GM12892 (cell line): Measurements from ENCODE around the gene TTLL6.
"Not testable (repeated sequence)": the region's sequence is repeated elsewhere in the genome, so short reads cannot be mapped to it uniquely, and the experiment has no call there.

Experiments
- DNase-seq: peaks from one replicate; pipeline ENCODE4 v3.0.0; 2011; ENCODE audit not compliant: insufficient read length
- FAIRE-seq: peaks from 2 replicates; lab custom pipeline; 2011; peaks lifted over from hg19 to GRCh38; lab: Jason Lieb, UNC
- POLR2A ChIP-seq: IDR thresholded peaks from 2 replicates; pipeline ENCODE4 v1.6.1; 2011; ENCODE audit warnings: low read depth, low read length, control low read depth
- POLR2AphosphoS5 ChIP-seq: IDR thresholded peaks from 2 replicates; pipeline ENCODE4 v1.6.1; 2011; ENCODE audit warnings: low read depth, low read length, control low read depth
- TAF1 ChIP-seq: IDR thresholded peaks from 2 replicates; pipeline ENCODE4 v1.6.1; 2011; ENCODE audit warnings: low read depth, mild to moderate bottlenecking, control low read depth, low read length, borderline replicate concordance

TTLL6 gene

DNA sequence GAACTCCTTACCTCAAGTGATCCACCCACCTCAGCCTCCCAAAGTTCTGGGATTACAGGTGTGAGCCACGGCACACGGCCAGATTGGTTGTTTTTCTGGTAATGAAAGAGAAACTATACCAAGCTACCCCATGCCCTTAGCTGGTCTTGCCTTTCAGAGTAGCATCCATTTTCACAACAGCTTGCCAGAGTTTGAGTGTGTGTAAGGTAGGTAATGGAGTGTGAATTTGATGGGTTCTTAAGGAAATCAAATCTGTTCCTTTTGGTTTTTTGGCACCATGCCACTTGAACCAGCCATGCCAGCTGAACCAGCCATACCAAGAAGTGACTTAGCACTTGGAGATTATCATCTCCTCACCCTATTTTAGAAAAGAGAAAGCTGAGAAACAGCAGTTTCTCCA lies 18.9 kb upstream of the TTLL6 start:
- no peak for FAIRE-seq
- DNase-seq = no peak
- no peak for TF ChIP-seq POLR2A

DNA sequence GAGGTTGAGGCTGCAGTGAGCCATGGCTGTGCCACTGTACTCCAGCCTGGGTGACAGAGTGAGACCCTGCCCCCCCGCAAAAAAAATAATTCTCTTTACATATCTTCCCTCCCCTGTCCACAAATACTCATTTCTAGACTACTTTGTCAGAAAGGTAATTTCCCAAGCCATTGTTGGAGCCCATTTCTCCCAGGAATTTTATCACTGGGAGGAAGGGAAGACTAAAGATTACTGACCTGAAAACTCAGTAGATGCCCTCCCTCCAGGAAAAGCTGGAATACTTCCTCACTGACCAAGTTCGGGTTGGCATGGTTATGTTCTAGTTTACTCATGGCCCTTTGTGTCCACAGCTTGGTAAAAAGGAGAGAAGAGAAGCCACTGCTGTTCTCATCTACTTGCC lies 17.9 kb upstream of the TTLL6 start:
- DNase-seq (no peak), FAIRE-seq (peak; percentile 5)
- TF ChIP-seq TAF1 = no peak
- TF ChIP-seq POLR2A = no peak
- no peak for TF ChIP-seq POLR2AphosphoS5

GRCh38 chr17:48831549-48831883 lies 14.5 kb upstream of the TTLL6 start:
- no peak for TF ChIP-seq TAF1
- TF ChIP-seq POLR2AphosphoS5 = no peak
- no peak for TF ChIP-seq POLR2A
- FAIRE-seq (no peak), DNase-seq (no peak)

- DNase-seq (peak; percentile 85), FAIRE-seq (peak; percentile 93)
- TF ChIP-seq POLR2AphosphoS5 (peak; percentile 62; the same call in 1 of the 2 replicates), POLR2A (peak; percentile 65; the same call in 1 of the 2 replicates), TAF1 (0 out of 2 replicates have a peak, but pooled peaks have one; percentile 35)
Measured at GRCh38 chr17:48830840-48831548, 14.0 kb upstream of the TTLL6 start, which contains the start of gene CALCOCO2. Gene CALCOCO2 (plus strand): TSS chr17:48831035. CDS start chr17:48841708, 10,673 bp downstream.

- FAIRE-seq (no peak), DNase-seq (no peak)
- no peak for TF ChIP-seq POLR2AphosphoS5
- TF ChIP-seq POLR2A = no peak
Measured at GRCh38 chr17:48825446-48826381, 8.7 kb upstream of the TTLL6 start.

GRCh38 chr17:48820936-48821335 lies 3.9 kb upstream of the TTLL6 start:
- not testable (repeated sequence) for FAIRE-seq, DNase-seq

DNA sequence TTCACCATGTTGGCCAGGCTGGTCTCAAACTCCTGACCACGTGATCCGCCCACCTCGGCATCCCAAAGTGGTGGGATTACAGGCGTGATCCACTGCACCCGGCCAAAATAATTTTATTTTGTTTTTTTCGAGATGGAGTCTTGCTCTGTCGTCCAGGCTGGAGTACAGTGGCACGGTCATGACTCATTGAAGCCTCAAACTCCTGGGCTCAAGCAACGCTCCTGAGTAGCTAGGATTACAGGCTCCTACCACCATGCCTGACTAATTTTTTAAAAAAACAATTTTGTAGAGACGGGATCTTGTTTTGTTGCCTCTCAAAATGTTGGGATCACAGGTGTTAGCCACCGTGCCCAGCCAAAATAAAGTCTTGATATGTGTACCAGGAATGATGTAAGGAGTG lies 2.4 kb upstream of the TTLL6 start:
- FAIRE-seq = no peak
- DNase-seq = no peak
- TF ChIP-seq POLR2AphosphoS5 = no peak
- TF ChIP-seq POLR2A = no peak
- no peak for TF ChIP-seq TAF1

DNA sequence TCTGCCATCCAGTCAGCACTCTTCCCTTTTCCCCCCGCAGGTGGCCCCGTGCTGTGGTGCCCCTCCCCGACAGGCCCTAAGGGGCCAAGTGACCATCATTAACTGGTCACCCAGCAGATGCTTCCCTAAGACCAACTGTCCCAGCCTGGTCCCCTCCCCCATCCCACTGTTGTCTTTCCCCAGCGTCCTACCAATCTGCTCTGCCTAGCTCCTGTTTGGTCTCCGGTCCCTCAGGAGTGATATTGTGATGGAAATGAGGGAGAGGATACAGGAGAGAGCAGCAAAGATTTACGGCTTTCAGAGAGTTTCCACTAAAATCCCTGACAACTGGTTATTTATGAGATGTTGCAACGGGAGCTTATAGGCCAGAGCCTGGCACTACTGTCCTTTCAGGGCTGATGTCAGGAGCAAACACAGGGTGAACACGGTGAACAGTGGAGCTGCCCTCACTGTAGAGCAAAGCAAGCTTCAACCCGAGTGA lies 1.4 kb upstream of the TTLL6 start:
- TF ChIP-seq TAF1 (no peak), POLR2AphosphoS5 (no peak), POLR2A (no peak)
- FAIRE-seq (no peak), DNase-seq (no peak)

DNA sequence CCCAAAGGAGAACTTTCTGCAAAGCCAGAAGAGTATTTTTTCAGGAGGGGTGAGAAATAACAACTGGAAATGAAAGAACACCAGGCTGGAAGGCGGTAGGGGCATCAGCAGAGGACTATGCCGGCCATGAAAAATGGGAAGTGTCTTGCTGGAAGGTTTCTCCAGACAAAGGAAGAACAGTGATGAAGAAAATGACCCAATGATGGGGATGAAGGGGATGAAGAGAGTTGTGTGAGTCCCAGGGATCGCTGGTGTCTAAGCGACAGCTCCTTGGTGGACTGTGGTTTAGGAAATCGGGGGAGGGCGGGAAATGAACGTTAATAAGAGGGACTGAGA lies 623 bp downstream of the TTLL6 start:
- DNase-seq = no peak
- no peak for FAIRE-seq
- TF ChIP-seq POLR2A (no peak), TAF1 (no peak), POLR2AphosphoS5 (no peak)

GRCh38 chr17:48815311-48815710 lies 1.7 kb downstream of the TTLL6 start:
- DNase-seq = no peak
- TF ChIP-seq POLR2A (no peak), POLR2AphosphoS5 (no peak), TAF1 (no peak)
- FAIRE-seq = no peak

GRCh38 chr17:48814504-48814903 lies 2.5 kb downstream of the TTLL6 start:
- TF ChIP-seq POLR2AphosphoS5 (no peak), TAF1 (no peak), POLR2A (no peak)
- DNase-seq (peak; percentile 54), FAIRE-seq (peak; percentile 74)

- DNase-seq = no peak
- TF ChIP-seq POLR2A = no peak
- no peak for TF ChIP-seq POLR2AphosphoS5
- TF ChIP-seq TAF1 = no peak
- FAIRE-seq = no peak
Measured at GRCh38 chr17:48812001-48812400, 5.0 kb downstream of the TTLL6 start.
